ENCODE data around the gene AFTPH.

The AFTPH gene, protein sequence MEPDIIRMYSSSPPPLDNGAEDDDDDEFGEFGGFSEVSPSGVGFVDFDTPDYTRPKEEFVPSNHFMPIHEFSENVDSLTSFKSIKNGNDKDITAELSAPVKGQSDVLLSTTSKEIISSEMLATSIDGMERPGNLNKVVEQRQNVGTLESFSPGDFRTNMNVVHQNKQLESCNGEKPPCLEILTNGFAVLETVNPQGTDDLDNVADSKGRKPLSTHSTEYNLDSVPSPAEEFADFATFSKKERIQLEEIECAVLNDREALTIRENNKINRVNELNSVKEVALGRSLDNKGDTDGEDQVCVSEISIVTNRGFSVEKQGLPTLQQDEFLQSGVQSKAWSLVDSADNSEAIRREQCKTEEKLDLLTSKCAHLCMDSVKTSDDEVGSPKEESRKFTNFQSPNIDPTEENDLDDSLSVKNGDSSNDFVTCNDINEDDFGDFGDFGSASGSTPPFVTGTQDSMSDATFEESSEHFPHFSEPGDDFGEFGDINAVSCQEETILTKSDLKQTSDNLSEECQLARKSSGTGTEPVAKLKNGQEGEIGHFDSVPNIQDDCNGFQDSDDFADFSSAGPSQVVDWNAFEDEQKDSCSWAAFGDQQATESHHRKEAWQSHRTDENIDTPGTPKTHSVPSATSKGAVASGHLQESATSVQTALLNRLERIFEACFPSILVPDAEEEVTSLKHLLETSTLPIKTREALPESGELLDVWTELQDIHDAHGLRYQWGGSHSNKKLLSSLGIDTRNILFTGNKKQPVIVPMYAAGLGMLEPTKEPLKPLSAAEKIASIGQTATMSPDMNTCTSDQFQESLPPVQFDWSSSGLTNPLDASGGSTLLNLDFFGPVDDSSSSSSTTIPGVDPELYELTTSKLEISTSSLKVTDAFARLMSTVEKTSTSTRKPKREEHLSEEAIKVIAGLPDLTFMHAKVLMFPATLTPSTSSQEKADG
- total RNA-seq: 153 to 165 reads per million in 2 donors

DNA sequence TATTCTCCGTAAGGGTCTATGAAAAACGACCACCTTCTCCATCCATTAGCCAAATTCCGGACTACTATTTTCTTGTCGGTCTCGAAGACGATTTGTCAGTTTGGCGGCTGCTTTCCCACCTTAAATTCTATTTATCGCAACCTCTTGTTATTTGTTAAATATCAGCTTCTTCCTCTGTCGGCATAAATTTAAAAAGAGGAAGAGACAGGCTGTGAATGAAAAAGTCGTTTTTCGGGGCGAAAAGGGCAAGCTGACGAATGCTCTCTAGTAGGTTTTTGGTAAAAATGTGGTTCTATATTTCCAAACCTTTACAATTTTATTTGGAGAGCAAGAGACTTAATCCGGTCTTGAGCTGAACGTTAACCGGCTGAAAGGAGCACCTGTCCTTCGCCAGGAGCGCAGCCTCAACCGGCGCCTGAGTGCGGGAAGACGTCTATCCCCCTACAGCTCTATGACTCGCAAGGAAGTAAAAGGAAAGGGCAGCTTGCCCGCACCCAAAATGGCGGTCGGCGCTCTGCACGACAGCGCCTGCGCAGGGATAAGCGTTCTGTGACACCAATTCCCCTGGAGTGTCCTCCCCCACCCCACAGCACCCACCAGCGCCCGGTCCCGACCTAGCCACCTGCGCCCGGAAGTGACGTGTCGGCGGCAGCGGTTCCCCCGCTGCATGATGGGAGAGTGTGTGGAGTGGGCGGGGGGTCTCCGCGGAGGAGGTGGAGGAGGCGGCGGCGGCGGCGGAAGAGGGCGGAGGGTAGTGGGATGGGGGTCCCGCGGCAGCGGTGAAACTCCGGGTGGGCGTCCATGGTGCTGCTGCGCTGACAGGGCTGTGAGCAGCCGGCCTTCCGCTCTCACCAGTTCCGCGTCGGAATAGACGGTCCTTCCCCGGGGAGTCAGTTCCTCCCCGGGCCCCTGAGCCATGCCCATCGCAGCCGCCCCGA lies at the start of gene AFTPH:
Gene AFTPH, plus strand, starts transcription at position 663 of the 938 bp plus-strand sequence. CDS start 27,147 bp downstream, outside the sequence.
- DNase-seq: peak; percentile 99

DNA sequence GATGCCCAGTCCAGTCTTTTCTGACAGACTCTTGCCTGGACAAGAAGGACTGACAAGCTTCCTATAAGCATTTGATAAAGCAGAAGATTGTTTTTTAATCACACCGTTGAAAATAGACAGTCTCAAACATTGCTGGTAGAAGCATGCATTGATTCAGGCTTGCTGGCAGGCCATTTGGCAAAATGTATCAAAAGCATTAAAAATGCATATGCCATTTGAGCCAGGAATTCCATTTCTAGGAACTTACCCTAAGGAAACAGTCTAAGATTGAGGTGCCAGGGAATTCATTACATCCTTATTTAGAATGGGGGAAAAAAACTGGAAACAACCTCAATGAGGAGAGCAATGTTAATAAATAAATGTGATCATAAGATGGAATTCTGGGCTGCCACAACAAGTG lies 49.5 kb upstream of the AFTPH start:
- no peak for DNase-seq

DNA sequence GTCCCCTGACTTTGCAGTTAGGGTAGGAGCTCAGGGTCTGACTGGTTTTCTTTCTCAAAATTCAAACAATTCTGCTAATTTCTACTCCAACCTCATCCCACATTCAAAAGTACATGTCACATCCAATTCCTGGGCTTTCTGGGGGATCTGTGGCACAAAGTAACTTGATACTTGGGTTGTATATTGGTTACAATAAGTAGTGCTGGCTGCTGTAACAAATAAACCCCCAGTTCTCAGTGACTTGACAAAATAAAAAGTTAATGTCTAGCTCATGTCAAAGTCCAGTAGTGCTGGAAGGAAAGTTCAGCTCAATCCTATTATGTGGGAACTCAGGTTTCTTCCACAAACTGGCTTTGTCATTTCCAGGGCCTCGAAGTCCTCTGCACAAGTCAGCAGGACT lies 47.1 kb upstream of the AFTPH start:
- DNase-seq: no peak

DNA sequence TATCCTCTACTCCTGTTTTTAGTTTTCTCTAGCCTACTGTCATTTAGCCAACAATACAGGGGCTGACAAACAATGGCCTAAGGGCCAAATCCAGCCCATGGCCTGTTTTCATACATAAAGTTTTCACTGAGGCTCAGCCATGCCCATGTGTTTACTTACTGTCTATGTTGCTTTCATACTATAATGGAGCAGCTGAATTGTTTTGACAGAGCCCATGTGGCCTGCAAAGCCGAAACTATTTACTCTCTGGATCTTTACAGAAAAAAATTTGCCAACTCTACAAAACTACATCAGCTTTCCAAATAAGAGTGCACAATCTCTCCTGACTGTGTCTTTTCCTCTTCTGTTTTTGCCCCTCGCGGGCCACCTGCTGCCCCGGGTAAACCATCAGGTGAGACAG lies 46.1 kb upstream of the AFTPH start:
- DNase-seq: no peak

DNA sequence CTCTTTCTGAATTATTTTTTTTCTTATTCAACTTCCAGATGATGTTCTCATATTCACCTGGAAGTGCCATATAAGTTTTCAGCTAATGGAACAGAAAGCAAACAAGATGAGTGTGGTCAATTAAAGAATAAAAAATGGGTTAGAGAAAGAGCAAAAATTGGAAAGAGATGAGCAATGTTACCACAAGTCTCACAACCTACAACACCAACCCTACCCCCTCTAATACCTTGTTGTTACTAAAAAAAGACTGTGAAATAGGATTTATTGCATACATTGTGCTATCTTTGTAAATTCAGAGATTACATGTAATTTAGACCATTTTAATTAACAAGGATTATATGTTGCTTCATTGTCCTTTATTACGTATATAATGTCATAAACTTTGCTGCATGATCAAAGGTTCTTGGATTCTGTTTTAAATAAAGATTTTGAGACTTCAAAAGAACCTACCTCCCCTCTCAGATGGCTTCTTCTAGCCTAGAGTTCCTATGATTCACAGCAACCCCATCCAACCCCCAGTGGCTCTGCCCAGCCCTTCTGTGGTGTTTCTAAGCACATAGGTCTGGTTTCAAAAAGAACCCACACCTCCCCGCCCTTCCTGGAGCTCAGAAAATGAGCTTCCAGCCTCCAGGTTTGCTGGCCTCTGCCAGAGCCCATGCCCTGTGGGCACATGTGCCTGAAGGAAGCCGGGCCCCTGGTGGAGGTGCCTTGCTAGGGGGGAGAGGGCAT lies 45.5 kb upstream of the AFTPH start:
- no peak for DNase-seq

DNA sequence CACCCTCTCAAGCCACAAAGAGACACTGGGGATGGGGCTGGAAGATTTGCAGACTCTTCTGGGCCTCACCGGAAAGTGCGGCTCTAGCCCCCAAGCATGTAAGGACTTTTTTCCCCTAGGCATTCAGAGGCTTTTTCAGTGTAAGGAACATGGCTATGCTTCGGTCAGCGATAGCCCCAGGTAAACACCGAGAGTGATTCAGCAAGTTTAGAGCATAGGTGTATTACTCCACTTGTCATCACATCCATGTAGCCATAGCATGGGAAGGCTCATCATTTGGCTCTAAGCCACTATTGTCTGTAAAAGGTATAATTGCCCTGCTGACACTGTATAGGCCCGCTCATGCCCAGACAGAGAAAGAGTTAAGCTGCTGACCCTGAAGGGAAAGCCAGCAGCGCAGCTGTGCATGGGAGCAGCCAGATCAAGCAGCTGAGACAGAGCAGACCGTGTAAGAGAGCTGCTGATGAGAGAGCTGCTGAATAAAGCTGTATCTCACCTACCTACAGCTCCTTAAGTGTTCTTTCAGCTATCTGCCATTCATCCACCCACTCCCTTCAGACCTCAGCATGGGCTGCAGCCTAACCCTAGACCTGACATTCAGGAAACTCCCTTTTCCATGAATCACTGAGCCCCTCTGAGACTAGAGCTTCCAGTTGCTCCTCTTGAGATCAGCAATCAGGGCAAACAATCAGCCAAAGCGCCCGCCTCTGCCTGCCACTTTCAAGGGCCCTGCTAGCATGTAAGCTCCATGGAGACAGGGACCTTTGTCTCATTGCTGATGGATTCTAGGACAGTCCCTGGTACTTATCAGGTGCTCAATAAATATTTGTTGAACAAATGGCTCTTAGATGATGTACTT lies 44.6 kb upstream of the AFTPH start:
- no peak for DNase-seq

DNA sequence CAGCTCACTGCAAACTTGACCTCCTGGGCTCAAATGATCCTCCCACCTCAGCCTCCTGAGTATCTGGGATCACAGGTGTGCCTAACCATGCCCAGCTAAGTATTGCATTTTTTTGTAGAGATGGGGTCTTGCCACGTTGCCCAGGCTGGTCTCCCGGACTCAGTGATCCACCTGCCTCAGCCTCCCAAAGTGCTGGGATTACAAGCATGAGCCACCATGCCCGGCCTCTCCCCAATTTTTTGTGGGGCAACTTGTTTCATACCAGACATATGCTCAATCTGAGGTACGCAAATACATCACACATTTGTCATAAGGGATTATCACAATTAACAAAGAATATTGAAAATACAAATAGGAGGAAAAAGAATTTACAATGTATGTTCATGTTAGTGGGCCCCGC lies 42.5 kb upstream of the AFTPH start:
- DNase-seq: no peak

DNA sequence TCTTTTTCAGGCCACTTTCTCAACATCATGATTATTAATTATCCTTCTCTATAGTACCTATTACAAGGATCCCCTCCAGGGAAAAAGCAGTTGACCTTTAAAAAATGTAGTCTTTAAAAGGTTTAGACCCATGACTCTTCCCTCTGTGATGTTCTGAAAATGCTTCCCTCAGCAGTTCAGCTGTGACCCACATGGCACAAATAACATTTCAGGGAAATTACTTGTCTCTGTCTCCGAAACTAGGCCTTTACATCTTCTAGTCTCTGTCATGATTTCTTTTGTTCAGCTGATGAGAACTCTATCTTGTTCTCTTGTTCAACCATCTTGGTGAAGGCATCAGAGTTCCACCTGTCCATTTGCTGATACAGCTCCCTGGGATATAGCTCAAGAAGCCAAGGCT lies 41.9 kb upstream of the AFTPH start:
- DNase-seq: no peak

DNA sequence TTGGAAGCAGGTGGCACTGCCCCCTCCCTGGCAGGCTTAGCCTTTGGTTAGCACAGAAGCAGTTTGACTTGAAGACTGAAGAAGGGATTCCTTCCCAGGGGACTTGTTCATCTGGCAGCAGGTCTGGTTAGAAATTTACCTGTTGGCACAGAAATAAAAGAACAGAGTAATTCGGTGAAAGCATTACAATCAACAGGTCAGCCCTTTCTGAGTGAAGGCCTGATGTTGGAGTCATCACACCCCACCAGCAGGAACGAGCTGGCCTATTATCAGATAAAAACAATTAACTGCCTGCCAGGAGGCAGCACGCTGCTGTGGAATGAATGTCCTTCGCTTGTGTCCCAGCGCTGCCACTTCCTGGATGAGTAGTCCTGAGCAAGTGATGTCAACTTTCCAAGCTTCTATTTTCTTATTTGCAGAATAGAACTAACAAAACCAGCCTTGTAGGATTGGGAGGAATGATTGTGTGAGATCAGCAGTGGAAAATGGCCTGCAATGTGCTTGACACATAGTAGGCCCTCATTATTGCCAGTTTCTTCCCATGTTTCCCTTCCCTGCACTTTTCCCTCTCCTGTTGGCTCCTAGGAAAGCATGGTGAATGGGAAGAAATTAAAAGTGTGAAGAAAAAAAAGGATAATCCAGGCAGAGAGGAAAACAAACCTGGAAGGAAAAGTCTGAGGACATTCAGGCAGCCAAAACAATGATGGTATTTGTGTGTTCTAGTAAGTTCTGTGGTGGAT lies 41.2 kb upstream of the AFTPH start:
- DNase-seq: no peak

DNA sequence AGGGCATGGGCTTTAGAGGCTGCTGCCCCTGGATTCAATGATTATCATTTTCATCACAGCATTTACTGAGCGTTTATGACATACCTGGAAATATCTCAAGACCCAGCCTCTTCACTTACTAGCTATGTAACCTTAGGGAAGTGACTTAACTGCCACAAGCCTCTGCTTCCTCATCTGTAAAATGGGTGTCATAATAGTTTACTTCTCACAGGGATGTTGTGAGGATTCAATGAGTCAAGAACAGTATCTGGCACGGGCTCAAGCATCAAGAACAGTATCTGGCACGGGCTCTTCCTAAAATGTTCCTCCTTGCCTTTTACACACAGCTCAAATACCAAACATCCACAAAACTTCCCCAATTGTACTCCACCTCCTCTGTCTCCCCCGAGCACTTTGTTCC lies 38.8 kb upstream of the AFTPH start:
- no peak for DNase-seq

DNA sequence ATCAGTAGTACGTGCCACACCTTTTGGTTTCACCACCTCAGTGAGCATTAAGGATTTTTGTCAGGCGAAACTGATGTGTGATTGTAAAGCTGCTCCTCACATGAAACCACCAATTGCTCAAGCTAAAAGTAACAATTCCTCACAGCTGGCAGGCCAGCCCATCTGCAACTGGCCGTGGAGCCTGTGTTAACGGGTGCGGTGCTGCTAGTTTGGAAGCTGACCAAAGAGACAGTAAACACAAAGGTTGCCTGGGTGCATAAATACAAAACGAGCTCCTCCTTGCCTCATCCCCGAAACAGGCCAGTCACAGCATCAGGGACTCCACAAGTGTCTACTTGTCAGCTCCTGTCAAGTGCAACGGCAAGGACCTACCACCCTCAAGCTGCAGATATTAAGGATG lies 38.2 kb upstream of the AFTPH start:
- no peak for DNase-seq

DNA sequence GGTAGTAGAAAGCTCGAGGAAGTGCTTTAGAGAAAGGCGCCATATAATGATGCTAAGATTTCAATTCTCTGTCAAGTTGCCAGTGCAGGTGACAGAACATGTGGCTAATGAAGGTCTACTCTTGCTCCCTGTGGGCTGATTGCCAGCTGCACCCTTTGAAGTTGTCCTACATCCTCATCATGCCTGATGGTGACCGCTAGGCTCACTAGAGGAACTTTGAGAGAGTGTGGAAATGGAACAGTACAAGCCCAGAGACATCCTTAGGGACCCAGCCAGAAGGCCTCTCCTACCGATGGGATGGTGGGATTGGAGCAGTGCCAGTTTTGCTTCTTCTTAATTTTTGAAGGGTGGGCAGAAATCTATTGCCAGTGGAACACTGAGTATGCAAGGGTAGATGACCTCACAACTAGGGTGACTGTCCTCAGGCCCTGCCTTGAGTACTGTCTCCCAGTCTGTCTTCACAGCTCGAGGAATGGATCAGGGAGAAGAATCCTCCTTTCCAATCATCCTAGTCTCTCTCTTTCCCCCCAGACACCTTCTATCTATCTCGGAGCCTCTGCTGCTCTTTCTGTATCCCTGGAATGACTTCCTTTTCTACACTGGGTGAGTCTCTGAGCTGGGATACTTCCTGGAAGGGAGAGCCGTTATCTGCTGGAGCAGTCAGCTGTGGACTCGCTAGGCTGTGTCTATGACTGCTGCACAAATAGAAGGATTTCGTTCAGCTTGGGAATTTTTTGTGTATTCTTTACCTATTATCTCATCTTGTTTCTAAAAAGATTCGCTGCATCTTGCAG lies 36.7 kb upstream of the AFTPH start:
- no peak for DNase-seq

DNA sequence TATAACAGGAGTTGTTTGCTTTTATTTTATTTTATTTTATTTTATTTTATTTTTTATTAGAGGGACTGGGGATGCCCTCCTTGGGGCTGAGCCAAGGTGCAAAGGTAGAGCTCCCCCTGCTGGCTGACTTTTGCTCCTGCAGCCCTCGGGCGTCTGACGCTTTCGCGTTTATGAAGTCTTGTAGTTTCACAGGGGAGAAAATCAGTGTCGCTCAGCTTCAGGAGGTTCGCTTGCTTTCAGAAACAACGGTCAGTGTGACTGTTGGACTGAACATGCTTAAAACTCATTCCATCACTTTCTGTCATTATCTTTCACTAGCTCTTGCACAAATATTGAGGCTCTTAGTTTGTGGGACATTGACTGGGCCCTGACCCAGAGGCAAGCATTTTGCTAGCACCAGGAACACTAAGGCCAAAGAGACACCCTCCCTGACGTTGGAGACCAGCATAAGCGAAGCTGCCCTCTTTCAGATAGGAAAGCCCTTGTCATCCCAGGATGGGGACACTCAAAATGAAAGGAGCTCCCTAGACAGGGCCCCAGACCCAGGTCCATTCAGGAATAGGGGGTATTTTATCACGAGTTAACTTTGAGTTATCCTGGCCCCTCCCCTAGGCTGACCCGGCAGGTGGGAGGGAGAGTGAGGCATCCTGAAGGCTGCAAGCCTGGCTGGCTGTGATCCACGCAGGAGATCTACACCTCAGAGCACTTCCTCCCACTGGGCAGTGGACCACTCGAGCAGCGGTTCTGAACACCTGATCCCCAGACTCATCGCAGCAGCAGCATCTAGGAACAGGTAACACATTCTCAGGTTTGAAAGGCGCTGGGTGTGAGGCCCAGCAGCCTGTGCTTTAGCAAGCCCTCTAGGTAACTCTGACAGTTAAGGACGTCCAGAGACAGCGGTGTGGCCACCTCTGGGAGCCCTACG lies 35.8 kb upstream of the AFTPH start:
- peak; percentile 5 for DNase-seq

DNA sequence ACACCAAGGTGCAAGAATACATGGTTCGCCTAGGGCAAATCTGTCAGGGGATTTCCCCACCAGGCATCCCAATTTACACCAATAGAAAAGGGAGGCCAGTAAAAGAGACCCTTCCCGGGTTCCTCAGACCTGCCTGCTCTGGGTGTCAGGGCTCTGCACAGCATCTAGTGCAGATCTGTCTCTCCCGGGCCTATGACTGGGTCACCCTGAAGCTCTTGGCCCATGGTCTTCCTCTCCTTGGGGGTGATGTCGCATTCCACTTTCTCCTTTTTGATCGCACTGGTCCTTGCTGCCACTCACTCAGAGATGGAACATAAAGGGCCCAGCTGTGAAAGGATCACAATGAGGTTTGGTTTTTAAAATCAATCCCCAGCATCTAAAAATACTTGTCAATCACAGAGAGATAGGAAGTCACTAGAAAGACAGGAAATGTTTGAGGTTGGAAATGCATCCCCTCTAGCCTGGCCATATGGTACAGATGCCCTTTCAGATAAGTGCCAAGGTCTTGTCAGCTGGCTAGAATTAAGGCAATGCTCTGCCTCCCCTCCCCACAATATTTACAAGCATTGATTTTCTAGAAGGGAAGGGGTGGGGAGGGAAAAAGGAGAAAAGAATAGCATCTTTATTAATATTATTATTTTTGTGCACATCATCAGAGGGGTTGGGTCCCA lies 34.9 kb upstream of the AFTPH start:
- no peak for DNase-seq

DNA sequence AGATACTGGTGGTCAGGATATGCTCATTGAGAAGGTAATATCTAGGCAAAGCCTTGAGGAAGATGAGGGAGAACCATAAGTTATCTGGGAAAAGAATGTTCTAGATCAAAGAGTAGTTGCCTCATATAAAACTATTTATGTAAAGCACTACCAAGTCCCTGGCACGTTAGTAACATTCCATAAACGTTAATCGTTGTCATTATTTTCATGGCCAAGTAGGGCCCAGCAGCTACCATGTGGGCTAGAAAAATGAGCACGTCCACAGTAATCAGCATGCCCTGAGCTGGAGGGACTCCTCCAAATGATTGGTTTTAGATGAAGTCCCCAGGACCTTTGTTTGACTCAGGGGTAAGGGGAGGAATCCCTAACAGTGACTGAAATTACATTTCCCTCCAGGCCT lies 32.7 kb upstream of the AFTPH start:
- no peak for DNase-seq

DNA sequence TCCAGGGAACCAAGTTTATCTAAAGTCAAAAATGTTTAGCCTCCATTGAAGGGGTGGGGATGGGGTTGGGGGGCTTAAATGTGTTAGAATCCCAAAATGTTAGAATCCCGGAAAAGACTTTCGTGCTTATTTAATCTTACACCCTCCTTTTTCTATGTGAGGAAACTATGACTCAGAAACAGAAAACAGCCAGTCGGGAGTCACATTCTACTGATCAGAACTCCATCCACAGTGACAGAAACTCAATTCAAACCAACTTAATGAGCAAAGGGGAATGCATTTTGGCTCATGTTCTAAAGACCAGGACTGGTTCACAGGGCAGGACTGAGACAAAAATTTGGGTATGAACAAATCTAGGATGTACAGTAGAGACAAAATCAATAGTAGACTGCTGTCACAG lies 31.9 kb upstream of the AFTPH start:
- no peak for DNase-seq

DNA sequence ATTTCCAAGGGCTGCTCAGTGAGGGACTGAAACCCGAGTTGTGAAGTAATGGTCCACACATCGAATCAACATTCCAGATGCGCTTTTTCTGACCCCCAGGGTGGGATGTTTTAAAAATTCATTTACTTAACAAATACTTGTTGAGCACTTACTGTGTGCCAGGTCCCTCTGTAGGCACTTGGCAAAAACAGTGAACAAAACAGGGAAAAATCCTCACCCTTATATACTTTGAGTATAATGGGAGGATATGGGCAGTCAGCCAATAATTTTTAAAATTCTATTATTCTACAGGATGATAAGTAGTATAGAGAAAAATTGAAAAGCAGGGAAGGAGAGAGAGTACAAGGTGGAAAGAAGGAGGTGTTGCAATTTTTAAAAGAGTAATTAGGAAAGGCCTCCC lies 31.3 kb upstream of the AFTPH start:
- no peak for DNase-seq

DNA sequence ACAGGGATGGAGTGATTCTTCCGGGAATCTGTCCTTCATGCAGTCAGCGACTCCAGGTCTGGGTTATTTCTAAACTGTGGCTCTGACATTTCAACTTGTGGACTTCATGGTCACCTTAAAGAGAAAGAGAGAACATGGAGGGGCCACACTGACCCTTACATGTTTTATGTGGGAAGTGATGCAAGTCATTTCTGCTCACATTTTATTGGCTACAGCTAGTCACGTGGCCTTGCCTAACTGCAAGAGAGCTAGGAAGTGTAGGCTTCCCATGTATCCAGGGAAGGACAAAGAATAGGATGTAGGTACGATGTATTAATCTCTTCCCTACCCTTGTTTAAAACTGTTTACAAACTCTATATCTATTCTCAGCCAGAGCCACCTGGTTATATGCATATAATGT lies 30.3 kb upstream of the AFTPH start:
- no peak for DNase-seq
